Thyroid gland (tissue), 4 donors: ENCODE results near the gene MCM5. TPM values are rescaled to one million over a fixed set of nuclear protein-coding genes. Genes with fewer than 3 reads are reported as not detected.

ENCODE experiments used
- DNase-seq, 2 donors: peaks; one replicate each; pipeline ENCODE4 v3.0.0-alpha.2; 2019
- H3K27ac ChIP-seq, 3 donors: fragments of 200-600 bp; sonication (generic); 1 replicate in 2 of 3; 2 replicates in 1 of 3; pipeline ENCODE4 v1.5.1; 2016 to 2019; ENCODE audit warnings: mild to moderate bottlenecking in 1 of 3, moderate library complexity in 1 of 3
- H3K27me3 ChIP-seq: fragments of 200-600 bp; sonication (generic); one replicate; pipeline ENCODE4 v1.5.1; 2019
- H3K36me3 ChIP-seq, 2 donors: fragments of 200-600 bp; sonication (generic); one replicate each; pipeline ENCODE4 v1.5.1; 2016 to 2019
- H3K4me1 ChIP-seq, 2 donors: fragments of 200-600 bp; sonication (generic); one replicate each; pipeline ENCODE4 v1.5.1; 2017 to 2019
- H3K4me3 ChIP-seq, 3 donors: fragments of 200-600 bp; sonication (generic); replicated peaks in 1 of 3; 1 replicate in 2 of 3; 2 replicates in 1 of 3; pipeline ENCODE4 v1.5.1; 2016; ENCODE audit warnings: mild to moderate bottlenecking in 1 of 3
- H3K9me3 ChIP-seq: fragments of 200-600 bp; sonication (generic); one replicate; pipeline ENCODE4 v1.5.1; 2017
- CTCF ChIP-seq, 6 experiments: fragments of 200-600 bp in 3 of 6; fragments of 450-650 bp in 3 of 6; sonication (generic) in 3 of 6; IDR thresholded peaks; one replicate each; pipeline ENCODE4 v1.5.1; 2016 to 2019; ENCODE audit warnings: antibody characterized with exemption in 6 of 6, mild to moderate bottlenecking in 2 of 6, inconsistent platforms in 1 of 6, moderate library complexity in 1 of 6
- POLR2A ChIP-seq, 2 donors: fragments of 450-650 bp; IDR thresholded peaks; one replicate each; pipeline ENCODE4 v1.6.1; 2017; ENCODE audit warnings: antibody characterized with exemption in 2 of 2, mild to moderate bottlenecking in 2 of 2, moderate library complexity in 1 of 2
- WGBS, 2 donors: methylation state at CpG; one replicate each; pipeline ENCODE4 v1.1.5; 2017; 5-methylcytosine and 5-hydroxymethylcytosine counted together
- intact Hi-C: fragments of 100-400 bp; cut with DNase I; formaldehyde crosslinking; loops from one replicate; pipeline ENCODE4 v1.15.1; 2023
- total RNA-seq, 4 donors: library from RNA; depleted of rRNA; stranded (reverse); fragments of >200 nt; gene quantifications; one replicate each; pipeline ENCODE4 v1.2.3, GENCODE V29; 2016

Gene MCM5
- total RNA-seq, 4 donors from 2014 or later: 16.7 to 34.7 (median 25.1) TPM

- WGBS, 2 donors: 91 to 96% methylated on average over 3 of the region's 3 CpGs
- Histone ChIP-seq H3K4me1 (peaks cover 18 to 35% of the 10 kb centered on the region in 2 donors), H3K9me3 (no peaks in the 10 kb centered on the region), H3K27me3 (no peaks in the 10 kb centered on the region), H3K4me3 (no peak overlapping the region), H3K27ac (peak overlapping the region in 2 of 3 donors; percentile 10 to 86), H3K36me3 (no peaks in the 10 kb centered on the region)
- no peak for DNase-seq
- TF ChIP-seq POLR2A (IDR thresholded peaks at IDR 0.05) (no peak), CTCF (IDR thresholded peaks at IDR 0.05) (no peak)
- intact Hi-C loops: no loop called here
Observed at GRCh38 chr22:35378621-35379020, 21.3 kb upstream of the MCM5 start.

GRCh38 chr22:35379146-35379993, 20.6 kb upstream of the MCM5 start:
- Histone ChIP-seq H3K36me3 (no peaks in the 10 kb centered on the region), H3K4me1 (peaks cover 18 to 35% of the 10 kb centered on the region in 2 donors), H3K9me3 (no peaks in the 10 kb centered on the region), H3K27me3 (no peaks in the 10 kb centered on the region), H3K27ac (peak overlapping the region in 1 of 3 donors; percentile 19), H3K4me3 (no peak overlapping the region)
- DNase-seq: no peak
- intact Hi-C loops: no loop called here
- TF ChIP-seq POLR2A (IDR thresholded peaks at IDR 0.05): no peak
- no peak for TF ChIP-seq CTCF (IDR thresholded peaks at IDR 0.05)
- WGBS, 2 donors: 81 to 84% methylated on average over 10 of the region's 10 CpGs

- 94 to 97% methylated on average over 6 of the region's 6 CpGs for WGBS, 2 donors
- H3K27ac ChIP-seq: peak overlapping the region in 2 of 3 donors; percentile 19 to 57
- intact Hi-C loops: no loop called here
- H3K27me3 ChIP-seq: no peaks in the 10 kb centered on the region
- no peaks in the 10 kb centered on the region for H3K9me3 ChIP-seq
- TF ChIP-seq POLR2A (IDR thresholded peaks at IDR 0.05): no peak
- TF ChIP-seq CTCF (IDR thresholded peaks at IDR 0.05): no peak
- DNase-seq: no peak
- no peaks in the 10 kb centered on the region for H3K36me3 ChIP-seq
- no peak overlapping the region for H3K4me3 ChIP-seq
- peaks cover 18 to 35% of the 10 kb centered on the region in 2 donors for H3K4me1 ChIP-seq
Observed at GRCh38 chr22:35380013-35380412, 19.9 kb upstream of the MCM5 start.

- no peaks in the 10 kb centered on the region for H3K36me3 ChIP-seq
- no peaks in the 10 kb centered on the region for H3K27me3 ChIP-seq
- TF ChIP-seq CTCF (IDR thresholded peaks at IDR 0.05) (peak in 1 of 6 experiments; percentile 13), POLR2A (IDR thresholded peaks at IDR 0.05) (peak in 1 of 2 donors; percentile 84)
- no peaks in the 10 kb centered on the region for H3K9me3 ChIP-seq
- peak; percentile 94 to 95 for DNase-seq
- peak within 1 kb of the TSS in 2 of 3 donors; percentile 37 to 68 for H3K4me3 ChIP-seq
- intact Hi-C loops: no loop called here
- WGBS, 2 donors: 8 to 27% methylated on average over 9 to 20 of the region's 47 CpGs
- peak within 1 kb of the TSS; percentile 35 to 67 (median 60) for H3K27ac ChIP-seq
- peaks cover 18 to 35% of the 10 kb centered on the region in 2 donors for H3K4me1 ChIP-seq
Observed at GRCh38 chr22:35380537-35381423, 19.2 kb upstream of the MCM5 start, which contains the start of gene HMOX1. Gene HMOX1 (plus strand): TSS chr22:35381096. CDS start chr22:35381174, 78 bp downstream.
